Keratinocyte (primary cell): Measurements from ENCODE around the gene B3GNT4.

Experiments
- CTCF ChIP-seq, 3 experiments: IDR thresholded peaks in 1 of 3; conservative IDR thresholded peaks in 1 of 3; optimal IDR thresholded peaks in 1 of 3; 2 replicates in 2 of 3; 3 replicates in 1 of 3; pipeline versions ENCODE3 to v1.5.1; 2011; ENCODE audit warnings: low read length in 3 of 3, mild to moderate bottlenecking in 3 of 3, moderate library complexity in 2 of 3, control low read depth in 1 of 3, inconsistent platforms in 1 of 3; ENCODE audit not compliant: insufficient read depth in 2 of 3; ENCODE audit errors: extremely low read depth in 1 of 3
- EZH2 ChIP-seq: IDR thresholded peaks from one replicate; pipeline ENCODE4 v1.6.1; 2012; ENCODE audit warnings: inconsistent platforms, mild to moderate bottlenecking, low read length, moderate library complexity

- TF ChIP-seq CTCF (optimal IDR thresholded peaks at IDR 0.05 in 1 of 3, IDR thresholded peaks at IDR 0.05 in 1 of 3, conservative IDR thresholded peaks at IDR 0.05 in 1 of 3; ENCODE audit: extremely low read depth in 1 of 3, insufficient read depth in 2 of 3, low read length in 3 of 3) (no peak), EZH2 (no peak)
These were observed 47.8 kb upstream of the B3GNT4 start for GRCh38 chr12:122155705-122156104.
